A673 (cell line): Measurements from ENCODE around the gene MCUB. TPM values are rescaled to one million over a fixed set of nuclear protein-coding genes. Genes with fewer than 3 reads are reported as not detected.

Source experiments
- BruUV-seq: library from RNA; stranded (reverse); fragments of 400-500 nt; replicated peaks from 2 replicates; lab custom pipeline; 2021; lab: Mats Ljungman, UMichigan
- CTCF ChIA-PET: fragments of 300-600 bp; sonication (Branson Sonifier 250); formaldehyde crosslinking; loops from one replicate; lab custom pipeline; 2022; ENCODE audit warnings: antibody characterized with exemption; lab: Charles Lee
- POLR2A ChIA-PET: fragments of 300-600 bp; sonication (Branson Sonifier 250); formaldehyde crosslinking; loops from one replicate; lab custom pipeline; 2022; ENCODE audit warnings: antibody characterized with exemption; ENCODE audit not compliant: low non-redundant PET; lab: Charles Lee
- DNase-seq: peaks from one replicate; pipeline ENCODE4 v3.0.0-alpha.2; 2015; ENCODE audit warnings: low spot score
- H3K27ac ChIP-seq: fragments of 200-600 bp; sonication (generic); 2 replicates; pipeline ENCODE4 v1.5.1; 2016; ENCODE audit warnings: mixed run types, low read depth, mild to moderate bottlenecking, mixed read lengths, antibody characterized with exemption, low read length; ENCODE audit not compliant: poor library complexity, severe bottlenecking
- H3K27me3 ChIP-seq: fragments of 200-600 bp; sonication (generic); replicated peaks from 2 replicates; pipeline ENCODE4 v1.6.1; 2017; ENCODE audit warnings: mixed run types, low read depth, mild to moderate bottlenecking, mixed read lengths, antibody characterized with exemption, low read length; ENCODE audit not compliant: insufficient read depth, poor library complexity
- H3K36me3 ChIP-seq: fragments of 200-600 bp; sonication (generic); 2 replicates; pipeline ENCODE4 v1.6.1; 2016; ENCODE audit warnings: mixed run types, mild to moderate bottlenecking, mixed read lengths, antibody characterized with exemption, low read length; ENCODE audit not compliant: insufficient read depth, poor library complexity, severe bottlenecking
- H3K4me1 ChIP-seq: fragments of 200-600 bp; sonication (generic); 2 replicates; pipeline ENCODE4 v1.6.1; 2017; ENCODE audit warnings: mixed run types, mild to moderate bottlenecking, mixed read lengths, antibody characterized with exemption, low read length; ENCODE audit not compliant: insufficient read depth, poor library complexity, severe bottlenecking
- H3K4me3 ChIP-seq: fragments of 200-600 bp; sonication (generic); 2 replicates; pipeline ENCODE4 v1.5.1; 2016; ENCODE audit warnings: low read depth, mixed run types, mild to moderate bottlenecking, mixed read lengths, low read length; ENCODE audit not compliant: poor library complexity, severe bottlenecking
- H3K9me3 ChIP-seq: fragments of 200-600 bp; sonication (generic); 2 replicates; pipeline ENCODE4 v1.6.1; 2016; ENCODE audit warnings: mixed run types, low read depth, mild to moderate bottlenecking, mixed read lengths, antibody characterized with exemption, low read length; ENCODE audit not compliant: poor library complexity, severe bottlenecking
- CTCF ChIP-seq: fragments of 300-800, 200-600 bp; sonication (generic); conservative IDR thresholded peaks from 2 replicates; pipeline ENCODE4 v1.5.1; 2017; ENCODE audit warnings: low read depth, mild to moderate bottlenecking, antibody characterized with exemption, low read length, moderate library complexity, mixed read lengths
- EZH2 ChIP-seq: fragments of 200-600 bp; sonication (generic); IDR thresholded peaks from 2 replicates; pipeline ENCODE4 v1.6.1; 2017; ENCODE audit warnings: borderline replicate concordance, low read depth, mild to moderate bottlenecking, mixed read lengths, antibody characterized with exemption, low read length; ENCODE audit not compliant: poor library complexity, severe bottlenecking
- intact Hi-C: fragments of 100-400 bp; cut with micrococcal nuclease; formaldehyde crosslinking; loops from one replicate; pipeline ENCODE4 v1.10.0; 2022; ENCODE audit not compliant: unreplicated experiment
- total RNA-seq: library from RNA; stranded (reverse); gene quantifications from 2 replicates; pipeline ENCODE4 v1.2.3, GENCODE V29; 2021

MCUB gene
- total RNA-seq, 1 experiment from 2014 or later = 30.0 TPM

- Histone ChIP-seq H3K27ac (no peak overlapping the region), H3K9me3 (no peaks in the 10 kb centered on the region), H3K4me3 (no peak overlapping the region), H3K36me3 (no peaks in the 10 kb centered on the region), H3K27me3 (no peaks in the 10 kb centered on the region), H3K4me1 (peaks cover 14% of the 10 kb centered on the region)
- no TSS peak for BruUV-seq
- POLR2A ChIA-PET = no interaction called here
- no peak for TF ChIP-seq CTCF
- TF ChIP-seq EZH2 = no peak
- intact Hi-C loops = no loop called here
- no peak for DNase-seq
- CTCF ChIA-PET = no interaction called here
Observed at GRCh38 chr4:109662116-109662515, 102.1 kb downstream of the MCUB start.

GRCh38 chr4:109662771-109663170 is 102.7 kb downstream of the MCUB start:
- BruUV-seq = no TSS peak
- Histone ChIP-seq H3K4me1 (peaks cover 14% of the 10 kb centered on the region), H3K4me3 (no peak overlapping the region), H3K27ac (no peak overlapping the region), H3K9me3 (no peaks in the 10 kb centered on the region), H3K36me3 (no peaks in the 10 kb centered on the region), H3K27me3 (no peaks in the 10 kb centered on the region)
- no peak for TF ChIP-seq EZH2
- TF ChIP-seq CTCF = no peak
- ChIA-PET CTCF (no interaction called here), POLR2A (no interaction called here)
- no peak for DNase-seq
- intact Hi-C loops = no loop called here

GRCh38 chr4:109665783-109666485 is 105.9 kb downstream of the MCUB start:
- H3K27ac ChIP-seq = peak overlapping the region; percentile 29
- no peaks in the 10 kb centered on the region for H3K36me3 ChIP-seq
- intact Hi-C loops = no loop called here
- no TSS peak for BruUV-seq
- peaks cover 14% of the 10 kb centered on the region for H3K4me1 ChIP-seq
- CTCF ChIA-PET = no interaction called here
- POLR2A ChIA-PET = no interaction called here
- H3K4me3 ChIP-seq = no peak overlapping the region
- peak; percentile 48 for DNase-seq
- no peaks in the 10 kb centered on the region for H3K9me3 ChIP-seq
- no peak for TF ChIP-seq CTCF
- no peak for TF ChIP-seq EZH2
- no peaks in the 10 kb centered on the region for H3K27me3 ChIP-seq
